ENCODE measurements around the gene NBAS.
A peak's percentile ranks its signal among the peaks of the same experiment; 100 is the strongest.
"Not testable (repeated sequence)": the region's sequence is repeated elsewhere in the genome, so short reads cannot be mapped to it uniquely, and the experiment has no call there.

Gene NBAS

DNA sequence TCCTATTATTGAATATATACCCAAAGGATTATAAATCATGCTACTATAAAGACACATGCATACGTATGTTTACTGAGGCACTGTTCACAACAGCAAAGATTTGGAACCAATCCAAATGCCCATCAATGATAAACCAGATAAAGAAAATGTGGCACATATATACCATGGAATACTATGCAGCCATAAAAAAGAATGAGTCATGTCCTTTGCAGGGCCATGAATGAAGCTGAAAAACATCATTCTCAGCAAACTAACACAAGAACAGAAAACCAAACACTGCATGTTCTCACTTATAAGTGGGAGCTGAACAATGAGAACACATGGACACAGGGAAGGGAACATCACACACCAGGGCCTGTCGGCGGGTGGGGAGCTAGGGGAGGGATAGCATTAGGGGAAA is 310.2 kb downstream of the NBAS start:
- DNase-seq: not testable (repeated sequence)

DNA sequence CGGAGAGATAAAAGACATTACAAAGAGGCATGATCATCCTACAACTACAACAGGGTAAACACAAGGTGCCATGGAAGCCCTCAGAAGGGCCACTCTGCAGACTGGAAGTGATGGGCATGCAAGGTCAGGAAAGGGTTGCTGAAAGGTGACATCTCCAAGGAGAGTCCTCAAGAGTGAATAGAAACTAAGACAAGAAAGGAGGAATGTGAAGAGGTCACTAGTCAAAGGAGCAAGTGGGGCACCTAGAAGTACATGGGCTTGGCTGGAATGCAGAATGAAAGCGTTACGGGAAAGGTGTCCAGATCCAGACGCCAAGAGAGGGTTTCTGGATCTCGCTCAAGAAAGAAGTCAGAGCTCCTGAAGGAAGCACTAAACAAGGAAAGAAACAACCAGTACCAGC is 314.3 kb downstream of the NBAS start:
- DNase-seq: no peak

DNA sequence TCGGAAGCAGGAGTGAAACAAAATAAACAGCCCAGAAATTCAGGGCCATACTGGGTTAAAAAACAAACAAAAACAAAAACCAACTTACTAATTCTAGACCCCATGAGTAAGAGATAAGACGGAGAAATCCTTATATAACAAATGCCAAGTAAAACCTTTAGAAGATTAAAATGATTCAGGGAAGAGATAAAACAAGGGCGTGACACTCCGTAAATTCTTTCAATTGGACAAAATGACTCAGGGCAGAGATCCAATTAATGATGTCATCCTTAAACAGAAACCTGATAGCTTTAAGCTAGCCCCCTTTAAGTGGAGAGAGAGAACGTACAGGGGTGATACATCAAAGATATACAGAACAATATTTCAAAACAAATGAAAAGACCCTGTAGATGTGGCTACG is 317.4 kb downstream of the NBAS start:
- no peak for DNase-seq

DNA sequence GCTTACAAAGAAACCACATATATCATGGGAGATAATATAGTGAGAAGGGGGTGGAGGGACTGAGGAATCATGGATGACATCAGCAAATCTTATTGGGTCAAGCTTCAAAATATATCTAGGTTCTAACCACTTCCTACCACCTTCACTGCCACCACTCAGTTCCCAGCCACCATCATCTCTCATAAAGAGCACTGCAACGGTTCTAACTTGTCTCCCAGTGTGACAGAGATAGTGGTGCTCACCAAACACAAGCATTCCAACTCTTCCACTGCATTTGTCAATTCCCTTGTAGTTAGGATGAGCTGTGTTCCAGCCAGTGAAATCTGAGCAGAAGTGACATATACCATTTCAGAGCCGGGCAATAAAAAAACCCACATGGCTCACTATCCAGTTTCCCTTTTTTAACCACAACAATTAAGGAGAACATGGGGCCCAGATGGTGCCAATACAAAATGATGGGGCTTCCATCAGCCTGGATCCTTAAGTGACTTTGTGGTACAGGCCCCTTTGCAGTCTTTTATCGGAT is 318.1 kb downstream of the NBAS start:
- no peak for DNase-seq

DNA sequence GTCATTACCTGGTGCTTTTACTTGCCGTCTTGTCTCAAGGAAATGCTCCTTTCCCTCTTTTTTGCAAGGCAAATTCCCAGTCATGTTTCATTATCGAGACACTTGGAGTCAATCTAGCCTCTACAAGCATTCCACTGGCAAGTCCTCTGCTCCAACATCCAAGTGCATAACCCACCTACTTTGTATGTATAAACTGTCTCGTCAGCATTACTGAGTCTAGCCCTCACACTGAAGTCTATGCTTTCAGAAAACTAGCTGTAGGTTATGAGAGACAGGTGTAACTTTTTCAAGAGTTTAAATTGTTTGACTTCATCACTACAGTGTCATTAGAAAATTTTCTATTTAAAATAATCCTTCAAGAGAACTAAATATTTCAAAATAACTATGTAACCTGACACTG is 319.2 kb downstream of the NBAS start:
- no peak for DNase-seq

DNA sequence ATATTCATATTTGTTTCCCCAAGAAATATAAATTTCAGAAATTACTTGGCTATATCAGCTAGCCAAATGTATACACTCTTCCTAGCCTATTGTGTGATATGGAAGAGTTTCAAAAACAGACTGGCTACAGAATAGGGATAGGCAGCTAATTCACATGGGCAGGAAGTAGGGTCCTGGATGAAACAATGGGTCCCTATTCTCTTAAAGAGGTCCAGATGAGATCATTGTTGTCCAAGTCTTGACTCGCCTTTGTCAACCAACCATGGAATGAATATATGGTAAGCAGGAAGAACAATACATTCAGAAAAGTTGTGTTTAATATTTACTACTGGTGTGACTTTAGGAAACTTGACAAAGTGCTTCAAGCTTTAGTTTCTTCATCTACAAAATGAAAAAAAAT is 319.9 kb downstream of the NBAS start:
- DNase-seq: no peak

DNA sequence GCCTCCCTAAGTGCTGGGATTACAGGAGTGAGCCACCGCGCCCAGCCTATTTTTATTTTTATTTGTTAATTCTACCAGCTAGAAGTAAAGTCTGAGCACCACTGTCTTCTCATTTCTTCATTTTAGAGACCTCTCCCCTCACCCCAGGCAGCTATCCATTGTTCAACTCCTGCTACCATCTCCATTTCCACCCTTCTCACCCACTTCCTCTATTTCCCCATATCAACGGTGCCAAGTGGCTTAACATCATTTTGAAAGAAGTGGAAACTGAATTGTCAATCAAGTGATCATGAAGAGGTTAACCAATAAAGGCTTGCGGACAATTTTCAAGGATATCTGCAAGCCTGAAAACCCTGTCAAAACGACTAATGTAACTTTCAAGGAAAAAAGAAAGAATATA is 323.1 kb downstream of the NBAS start:
- no peak for DNase-seq

DNA sequence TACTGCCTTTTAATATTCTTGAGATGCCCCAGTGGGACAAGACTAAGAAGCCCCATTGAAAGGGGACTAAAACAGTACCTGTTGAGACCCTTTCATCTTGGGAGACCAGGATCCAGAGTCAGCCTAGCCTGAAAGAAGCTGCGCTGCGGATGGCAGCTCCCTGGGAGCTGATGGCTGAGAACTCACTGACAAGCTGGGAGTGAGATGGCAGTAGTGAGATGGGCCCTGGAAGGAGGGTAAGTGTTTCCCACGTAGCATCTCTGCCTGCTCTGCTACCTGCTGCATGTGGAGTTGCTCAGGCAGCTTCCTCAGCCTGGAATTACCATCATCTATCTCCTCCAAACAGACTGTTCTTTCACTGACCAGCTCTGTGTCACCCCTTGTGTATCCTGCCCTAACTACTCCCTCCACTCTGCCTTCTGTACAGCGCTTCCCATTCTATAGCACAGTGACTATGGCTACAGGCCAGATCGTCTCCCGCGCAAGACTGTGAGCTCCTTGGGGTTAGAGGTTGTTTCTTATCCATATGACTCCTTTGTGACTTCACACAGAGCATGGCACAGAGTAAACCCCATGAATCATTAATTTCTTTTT is 330.4 kb downstream of the NBAS start:
- no peak for DNase-seq

DNA sequence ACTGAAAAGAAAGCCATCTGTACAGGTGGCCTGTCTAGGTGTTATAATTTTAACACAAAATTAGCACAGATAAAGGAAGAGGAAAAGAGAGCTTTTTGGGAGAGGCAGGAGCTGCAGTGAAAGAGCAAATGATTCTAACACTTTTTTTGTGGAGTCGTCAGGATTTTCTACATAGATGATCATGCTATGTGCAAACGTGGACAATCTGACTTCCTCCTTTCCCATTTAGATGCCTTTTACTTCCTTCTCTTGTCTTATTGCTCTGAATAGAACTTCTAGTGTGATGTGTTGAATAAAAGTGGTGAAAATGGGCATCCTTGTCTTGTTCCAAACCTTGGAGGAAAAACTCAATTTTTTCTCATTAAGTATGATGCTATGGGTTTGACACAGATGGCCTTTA is 334.5 kb downstream of the NBAS start:
- DNase-seq: peak; percentile 14 to 19

DNA sequence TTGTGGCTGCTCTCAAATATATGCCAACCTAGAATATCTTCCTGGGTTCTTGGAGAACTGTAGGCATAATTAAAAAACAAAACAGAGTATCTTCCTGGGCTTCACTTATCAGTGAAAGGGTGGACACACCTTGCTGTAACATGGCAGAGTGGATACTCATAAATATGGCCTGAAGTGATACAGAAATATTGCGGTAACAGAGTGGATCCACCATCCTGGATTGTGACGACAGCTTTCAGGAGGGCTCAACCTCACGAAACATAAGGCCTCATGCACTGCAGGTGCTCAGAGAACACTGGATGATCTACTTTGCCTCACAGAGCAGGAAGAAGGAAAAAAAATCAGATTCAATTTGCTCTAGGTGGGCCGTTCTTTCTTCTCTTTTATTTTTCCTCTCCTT is 336.0 kb downstream of the NBAS start:
- no peak for DNase-seq

DNA sequence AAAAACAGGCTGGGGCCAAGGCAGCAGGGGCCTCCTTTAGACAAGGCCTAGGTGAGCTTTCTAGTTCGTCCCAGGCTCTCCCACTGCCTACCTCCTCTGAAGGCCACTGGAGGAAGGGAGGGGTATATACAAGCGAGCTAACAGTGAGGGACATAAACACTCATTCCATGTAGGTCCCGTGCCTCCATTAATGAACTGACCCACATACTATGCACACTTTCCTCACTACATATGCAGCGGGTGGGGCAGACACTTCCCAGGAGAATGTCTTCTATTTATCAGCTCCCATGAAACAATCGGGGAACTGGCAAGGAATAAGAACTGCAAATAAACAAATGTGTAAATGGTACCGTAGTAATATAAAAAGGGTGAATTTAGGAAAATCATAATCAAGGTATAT is 336.5 kb downstream of the NBAS start:
- DNase-seq: no peak

DNA sequence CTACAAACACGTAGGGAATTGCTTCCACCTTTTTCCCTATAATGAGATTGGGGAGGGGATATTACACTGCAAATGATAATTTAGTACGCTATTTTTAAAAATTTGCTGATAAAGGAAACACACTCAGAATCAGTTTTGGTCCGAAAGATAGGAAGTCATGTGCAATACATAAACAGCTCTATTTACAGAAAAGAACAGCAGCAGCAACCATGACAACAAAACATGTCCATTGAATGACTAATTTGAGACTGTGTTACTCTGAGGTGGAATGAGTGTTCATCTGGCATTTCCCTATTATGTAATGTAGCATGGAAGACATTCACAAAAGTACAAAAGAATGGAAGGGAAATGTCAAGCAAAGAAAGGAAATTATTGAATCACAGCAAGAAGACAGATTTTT is 337.2 kb downstream of the NBAS start:
- DNase-seq: peak; percentile 52 to 75

DNA sequence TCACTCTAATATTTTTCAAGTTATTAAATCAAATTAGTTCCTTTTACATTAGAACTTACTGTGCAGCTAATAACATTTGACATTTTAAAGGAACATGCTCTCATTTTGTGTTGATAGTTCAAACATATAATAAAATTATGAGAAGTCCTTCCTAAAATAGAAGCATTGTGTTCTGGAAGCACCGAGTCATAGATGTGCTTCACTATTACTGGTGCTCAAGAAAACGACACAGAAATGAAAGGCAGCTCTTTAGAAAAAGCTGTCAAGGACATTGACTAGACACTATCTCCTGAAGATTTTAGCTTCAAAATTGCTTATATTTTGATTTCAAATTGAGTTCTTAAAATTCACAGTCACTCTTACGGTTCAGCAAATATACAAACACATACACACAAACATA is 338.3 kb downstream of the NBAS start:
- DNase-seq: no peak

DNA sequence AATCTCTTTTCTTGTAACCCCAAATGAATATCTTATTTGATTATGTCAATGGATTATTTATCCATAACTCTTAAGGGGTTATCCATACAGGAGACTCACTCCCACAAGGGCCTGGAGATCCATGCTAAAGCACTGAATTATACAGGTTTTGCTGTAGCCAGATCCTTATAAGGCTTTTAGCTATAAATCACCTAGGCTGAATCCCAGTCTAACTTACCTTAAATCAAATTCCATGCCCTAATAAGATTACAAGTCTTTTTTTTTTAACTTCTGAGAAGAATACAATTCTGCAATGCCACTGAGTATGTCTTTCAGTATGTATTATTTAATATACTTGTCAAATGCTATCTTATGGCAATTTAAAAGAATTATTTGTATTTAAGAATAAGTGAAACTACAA is 340.5 kb downstream of the NBAS start:
- no peak for DNase-seq

DNA sequence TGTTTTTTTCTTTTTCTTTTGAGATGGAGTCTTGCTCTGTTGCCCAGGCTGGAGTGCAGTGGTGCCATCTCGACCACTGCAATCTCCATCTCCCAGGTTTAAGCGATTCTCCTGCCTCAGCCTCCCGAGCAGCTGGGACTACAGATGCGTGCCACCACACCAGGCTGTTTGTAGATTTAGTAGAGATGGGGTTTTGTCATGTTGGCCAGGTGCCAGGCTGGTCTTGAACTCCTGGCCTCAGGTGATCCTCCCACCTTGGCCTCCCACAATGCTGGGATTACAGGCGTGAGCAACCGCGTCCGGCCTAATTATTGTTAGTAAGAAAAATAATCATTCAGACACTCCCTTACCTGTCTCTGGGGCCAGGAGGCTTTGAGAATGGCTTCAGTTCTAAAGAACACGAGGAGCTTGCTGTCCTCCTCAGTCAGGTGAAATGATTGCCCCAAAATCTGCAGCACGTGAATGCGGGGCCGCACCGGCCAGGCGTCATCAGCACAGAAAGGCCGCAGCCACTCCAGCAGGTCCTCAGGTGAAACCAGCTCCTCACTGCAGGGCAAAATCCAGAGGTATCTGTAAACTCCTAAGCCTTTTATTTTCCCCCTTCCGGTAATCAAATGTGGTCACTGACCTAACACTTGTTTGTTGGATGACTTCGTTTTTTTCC is 342.6 kb downstream of the NBAS start:
- DNase-seq: no peak

DNA sequence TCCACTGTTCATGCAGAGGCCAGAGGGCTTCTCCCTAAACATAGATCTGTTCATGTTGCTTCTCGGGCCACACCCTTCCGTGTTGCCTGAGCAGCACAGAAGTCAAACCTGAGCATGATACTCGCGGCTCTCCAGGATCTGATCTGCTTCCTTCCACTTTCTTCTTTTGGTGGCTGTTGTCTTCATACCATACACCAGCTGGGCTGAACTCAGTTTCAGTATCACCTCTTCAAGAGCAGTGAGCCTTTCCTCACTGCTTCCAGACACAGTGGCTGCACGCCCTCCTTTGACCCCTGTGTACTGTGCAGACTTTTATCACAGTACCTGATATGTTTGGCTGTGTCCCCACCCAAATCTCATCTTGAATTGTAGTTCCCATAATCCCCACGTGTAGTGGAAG is 348.9 kb downstream of the NBAS start:
- DNase-seq: no peak

DNA sequence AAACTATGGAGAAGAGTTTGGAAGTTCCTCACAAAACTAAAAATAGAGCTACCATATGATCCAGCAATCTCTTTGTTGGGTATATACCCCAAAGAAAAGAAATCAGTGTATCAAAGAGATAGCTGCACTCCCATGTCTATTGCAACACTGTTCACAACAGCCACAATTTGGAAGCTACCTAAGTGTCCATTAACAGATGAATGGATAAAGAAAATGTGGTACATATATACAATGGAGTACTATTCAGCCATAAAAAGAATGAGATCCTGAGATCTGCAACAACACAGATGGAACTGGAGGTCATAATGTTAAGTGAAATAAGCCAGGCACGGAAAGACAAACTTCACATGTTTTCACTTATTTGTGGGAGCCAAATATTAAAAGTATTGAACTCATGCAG is 350.6 kb downstream of the NBAS start:
- DNase-seq: not testable (repeated sequence)

DNA sequence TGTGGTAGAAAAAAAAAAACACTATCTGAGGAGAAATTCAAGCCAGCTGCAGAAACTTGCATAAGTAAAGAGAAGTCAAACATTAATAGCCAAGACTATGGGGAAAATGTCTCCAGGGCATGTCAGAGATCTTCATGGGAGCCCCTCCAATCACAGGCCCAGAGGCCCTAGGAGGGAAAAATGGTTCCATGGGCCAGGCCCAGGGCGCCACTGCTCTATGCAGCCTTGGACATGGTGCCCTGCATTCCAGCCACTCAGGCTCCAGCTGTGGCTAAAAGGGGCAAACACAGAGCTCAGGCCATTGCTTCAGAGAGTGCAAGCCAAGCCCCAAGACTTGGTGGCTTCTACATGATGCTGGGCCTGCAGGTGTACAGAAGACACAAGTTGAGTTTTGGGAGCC is 354.7 kb downstream of the NBAS start:
- no peak for DNase-seq

DNA sequence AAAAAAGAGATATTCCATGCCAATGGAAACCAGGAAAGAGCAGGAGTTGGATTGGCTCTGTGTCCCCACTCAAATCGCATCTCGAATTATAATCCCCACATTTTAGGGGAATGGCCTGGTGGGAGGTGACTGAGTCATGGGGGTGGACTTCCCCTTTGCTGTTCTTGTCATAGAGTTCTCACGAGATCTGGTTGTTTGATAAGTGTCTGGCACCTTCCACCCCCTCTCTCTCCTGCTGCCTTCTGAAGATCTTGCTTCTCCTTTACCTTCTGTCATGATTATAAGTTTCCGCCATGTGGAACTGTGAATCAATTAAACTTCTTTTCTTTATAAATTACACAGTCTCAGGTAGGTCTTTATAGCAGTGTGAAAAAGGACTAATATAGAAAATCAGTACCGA is 355.6 kb downstream of the NBAS start:
- DNase-seq: no peak

DNA sequence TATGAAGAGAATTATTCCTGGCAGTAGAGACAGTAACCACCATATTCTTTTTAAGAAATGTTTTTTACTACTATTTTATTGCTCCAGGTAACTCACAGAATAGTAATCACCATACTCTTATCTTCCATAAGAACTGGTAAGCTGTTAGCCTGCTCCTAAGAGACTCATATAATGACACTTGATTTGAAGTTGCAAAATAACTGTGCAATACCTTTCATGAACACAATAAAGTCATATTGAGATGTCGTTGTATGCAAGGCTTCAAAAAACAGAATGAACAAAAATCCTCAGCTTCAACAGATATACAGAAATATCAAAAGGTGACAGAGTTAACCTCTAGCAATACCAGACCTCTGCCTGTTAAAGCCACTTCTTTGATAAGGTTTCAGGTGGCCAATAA is 360.1 kb downstream of the NBAS start:
- no peak for DNase-seq

DNA sequence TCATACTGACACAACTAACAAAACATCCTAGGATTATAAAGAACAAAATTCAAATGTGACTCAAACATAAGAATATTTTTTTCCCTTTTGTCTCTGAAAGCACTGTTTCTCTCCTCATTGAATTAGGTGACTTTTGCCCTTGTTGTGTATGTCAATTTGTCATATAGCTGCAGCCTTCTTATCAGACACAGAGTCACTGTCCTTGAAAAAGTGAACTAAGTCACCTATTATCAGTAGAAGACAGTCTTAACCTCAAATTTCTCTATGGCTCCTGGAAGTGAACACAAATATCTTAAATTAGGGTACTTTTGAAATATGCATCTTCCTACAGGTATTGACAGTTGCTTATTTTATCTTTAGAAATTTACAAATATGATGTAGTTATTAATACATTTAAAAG is 360.6 kb downstream of the NBAS start:
- no peak for DNase-seq

DNA sequence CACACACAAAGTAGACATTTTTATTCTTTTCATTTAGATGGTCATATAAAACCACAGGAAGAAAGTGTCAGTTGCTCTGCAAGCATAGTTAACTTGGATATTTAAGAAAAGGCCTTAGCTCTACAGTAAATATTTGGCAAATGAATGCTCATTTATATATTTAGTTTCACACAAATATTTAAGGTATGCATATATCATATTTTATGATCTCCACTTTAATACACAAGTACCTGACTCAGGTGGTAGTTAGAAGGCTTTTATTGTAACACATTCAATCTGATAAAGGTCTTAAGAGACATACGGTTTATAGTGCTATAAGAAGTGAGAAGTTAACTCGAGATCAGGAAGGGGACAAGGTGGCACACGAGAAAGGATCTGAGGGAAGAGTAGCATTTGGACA is 363.1 kb downstream of the NBAS start:
- no peak for DNase-seq

DNA sequence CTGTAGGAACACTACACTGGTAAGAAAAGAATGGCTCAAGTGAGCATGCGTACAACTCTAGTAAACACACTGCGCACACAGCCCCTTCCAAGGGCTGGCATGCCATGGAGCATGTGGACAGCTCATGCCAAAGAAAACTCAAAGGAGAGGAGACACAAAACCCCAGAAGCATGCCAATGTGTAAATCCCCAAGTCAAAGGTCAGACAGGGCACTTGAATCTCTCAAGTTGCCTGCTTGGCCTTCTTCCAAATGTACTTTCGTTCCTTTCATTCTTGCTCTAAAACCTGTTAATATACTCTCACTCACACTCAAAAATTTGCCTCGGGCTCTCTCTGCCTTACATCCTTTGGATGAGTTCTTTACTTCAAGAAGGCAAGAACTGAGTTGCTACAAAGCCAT is 365.3 kb downstream of the NBAS start:
- DNase-seq: no peak

DNA sequence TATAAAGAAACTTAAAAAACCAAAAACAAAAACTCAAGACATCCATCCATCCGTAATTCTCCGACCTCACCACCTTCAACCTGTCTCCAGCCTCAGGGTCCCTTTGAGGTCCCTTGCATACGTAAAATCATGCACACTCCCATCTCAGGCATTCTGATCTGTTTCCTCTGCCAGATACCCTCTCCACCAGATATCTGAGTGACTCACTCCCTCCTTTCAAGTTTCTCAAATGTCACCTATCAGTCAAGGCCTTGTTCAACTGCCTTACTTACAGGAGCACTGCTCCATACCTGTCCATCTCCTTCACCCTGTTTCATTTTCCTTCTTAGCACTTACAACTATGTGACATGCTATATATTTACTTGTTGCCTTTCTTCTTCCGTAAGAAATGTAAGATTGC is 369.3 kb downstream of the NBAS start:
- no peak for DNase-seq

DNA sequence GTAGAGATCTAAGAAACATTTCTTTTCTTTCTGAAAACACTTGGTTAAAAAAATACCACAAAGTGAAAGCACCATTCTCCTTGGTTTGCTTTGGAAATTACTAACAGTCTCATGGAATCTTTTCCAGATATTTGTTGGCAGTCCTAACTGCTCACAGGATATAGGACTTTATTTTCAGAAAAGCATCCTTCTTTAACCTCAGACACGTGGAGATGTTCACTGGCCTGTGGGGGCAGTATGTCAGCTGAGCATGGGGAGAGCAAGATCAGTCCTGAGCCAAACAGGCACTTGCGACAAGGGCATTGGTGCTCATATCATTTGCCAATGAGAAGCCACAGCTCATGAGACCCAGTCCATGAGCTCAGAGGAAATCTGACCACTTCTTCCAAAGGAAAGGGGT is 371.9 kb downstream of the NBAS start:
- DNase-seq: no peak
